ENCODE measurements around the gene CTDP1. TPM values are rescaled to one million over a fixed set of nuclear protein-coding genes. Genes with fewer than 3 reads are reported as not detected.

CTDP1 gene
- total RNA-seq, 4 donors from 2014 or later, result 18.1 to 40.5 (median 25.7) TPM

GRCh38 chr18:79658366-79658765, 21.2 kb upstream of the CTDP1 start:
- H3K27me3 ChIP-seq, result no peaks in the 10 kb centered on the region
- 87 to 91% methylated on average over 12 of the region's 12 CpGs for WGBS, 2 donors
- no peak for DNase-seq (ENCODE audit: low spot score in 2 of 2)
- H3K27ac ChIP-seq, result no peak overlapping the region
- no peaks in the 10 kb centered on the region for H3K36me3 ChIP-seq
- TF ChIP-seq EP300 (IDR thresholded peaks at IDR 0.05) (no peak), POLR2A (IDR thresholded peaks at IDR 0.05) (no peak)
- TF ChIP-seq, protein P1, sequence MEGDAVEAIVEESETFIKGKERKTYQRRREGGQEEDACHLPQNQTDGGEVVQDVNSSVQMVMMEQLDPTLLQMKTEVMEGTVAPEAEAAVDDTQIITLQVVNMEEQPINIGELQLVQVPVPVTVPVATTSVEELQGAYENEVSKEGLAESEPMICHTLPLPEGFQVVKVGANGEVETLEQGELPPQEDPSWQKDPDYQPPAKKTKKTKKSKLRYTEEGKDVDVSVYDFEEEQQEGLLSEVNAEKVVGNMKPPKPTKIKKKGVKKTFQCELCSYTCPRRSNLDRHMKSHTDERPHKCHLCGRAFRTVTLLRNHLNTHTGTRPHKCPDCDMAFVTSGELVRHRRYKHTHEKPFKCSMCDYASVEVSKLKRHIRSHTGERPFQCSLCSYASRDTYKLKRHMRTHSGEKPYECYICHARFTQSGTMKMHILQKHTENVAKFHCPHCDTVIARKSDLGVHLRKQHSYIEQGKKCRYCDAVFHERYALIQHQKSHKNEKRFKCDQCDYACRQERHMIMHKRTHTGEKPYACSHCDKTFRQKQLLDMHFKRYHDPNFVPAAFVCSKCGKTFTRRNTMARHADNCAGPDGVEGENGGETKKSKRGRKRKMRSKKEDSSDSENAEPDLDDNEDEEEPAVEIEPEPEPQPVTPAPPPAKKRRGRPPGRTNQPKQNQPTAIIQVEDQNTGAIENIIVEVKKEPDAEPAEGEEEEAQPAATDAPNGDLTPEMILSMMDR (IDR thresholded peaks at IDR 0.05), result no peak
- H3K4me3 ChIP-seq, result no peak overlapping the region
- peaks cover 0 to 7% (median 0%) of the 10 kb centered on the region in 4 donors for H3K4me1 ChIP-seq
- H3K9me3 ChIP-seq, result peaks cover 0 to 7% (median 0%) of the 10 kb centered on the region in 4 donors

DNA sequence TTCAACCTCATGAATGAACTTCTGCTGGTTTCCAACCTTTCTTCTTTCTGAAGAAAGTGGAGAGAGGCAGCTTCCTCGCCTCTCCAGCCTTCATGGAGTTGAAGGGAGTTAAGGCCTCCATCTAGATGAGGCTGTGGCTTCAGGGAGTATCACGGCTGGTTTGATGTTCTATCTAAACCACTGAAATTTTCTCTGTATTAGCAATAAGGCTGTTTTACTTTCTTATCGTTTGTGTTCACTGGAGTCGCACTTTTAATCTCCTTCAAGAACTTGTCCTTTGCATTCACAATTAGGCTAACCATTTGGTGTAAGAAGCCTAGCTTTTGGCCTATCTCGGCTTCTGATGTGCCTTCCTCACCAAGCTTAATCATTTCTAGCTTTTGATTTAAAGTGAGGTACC, 19.9 kb upstream of the CTDP1 start:
- H3K27ac ChIP-seq, result no peak overlapping the region
- no peaks in the 10 kb centered on the region for H3K36me3 ChIP-seq
- TF ChIP-seq EP300 (IDR thresholded peaks at IDR 0.05) (no peak), POLR2A (IDR thresholded peaks at IDR 0.05) (no peak)
- TF ChIP-seq, protein P1 (IDR thresholded peaks at IDR 0.05), result no peak
- no peak overlapping the region for H3K4me3 ChIP-seq
- H3K4me1 ChIP-seq, result peaks cover 0 to 7% (median 0%) of the 10 kb centered on the region in 4 donors
- DNase-seq (ENCODE audit: low spot score in 2 of 2), result no peak
- no peaks in the 10 kb centered on the region for H3K27me3 ChIP-seq
- 88 to 94% methylated on average over 5 of the region's 5 CpGs for WGBS, 2 donors
- peaks cover 0 to 7% (median 0%) of the 10 kb centered on the region in 4 donors for H3K9me3 ChIP-seq

DNA sequence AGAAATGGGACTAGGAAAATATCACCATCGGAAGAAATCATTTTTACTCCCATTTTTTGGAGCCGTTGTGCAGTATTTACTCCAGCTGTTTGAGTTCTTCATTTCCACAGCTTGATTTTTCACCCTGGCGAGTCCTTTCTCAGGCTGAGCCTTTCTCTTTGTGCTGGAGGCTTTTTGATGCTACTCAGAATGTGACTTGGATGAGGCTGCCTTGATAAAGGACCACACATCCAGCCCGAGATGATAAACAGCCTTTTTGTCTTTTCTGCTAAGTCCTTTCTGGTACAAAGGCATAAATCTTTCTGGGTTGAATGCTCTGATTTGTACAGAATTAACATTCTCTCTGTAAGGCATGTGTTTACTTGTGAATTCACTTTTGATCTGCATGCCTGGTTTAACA, 17.6 kb upstream of the CTDP1 start:
- TF ChIP-seq EP300 (IDR thresholded peaks at IDR 0.05), result no peak
- TF ChIP-seq, protein P1 (IDR thresholded peaks at IDR 0.05), result no peak
- TF ChIP-seq POLR2A (IDR thresholded peaks at IDR 0.05), result no peak
- Histone ChIP-seq H3K27ac (no peak overlapping the region), H3K27me3 (no peaks in the 10 kb centered on the region), H3K4me3 (no peak overlapping the region), H3K4me1 (peaks cover 0 to 7% (median 0%) of the 10 kb centered on the region in 4 donors), H3K36me3 (no peaks in the 10 kb centered on the region), H3K9me3 (no peaks in the 10 kb centered on the region)
- DNase-seq (ENCODE audit: low spot score in 2 of 2), result no peak
- 45 to 55% methylated on average over 4 of the region's 4 CpGs for WGBS, 2 donors

DNA sequence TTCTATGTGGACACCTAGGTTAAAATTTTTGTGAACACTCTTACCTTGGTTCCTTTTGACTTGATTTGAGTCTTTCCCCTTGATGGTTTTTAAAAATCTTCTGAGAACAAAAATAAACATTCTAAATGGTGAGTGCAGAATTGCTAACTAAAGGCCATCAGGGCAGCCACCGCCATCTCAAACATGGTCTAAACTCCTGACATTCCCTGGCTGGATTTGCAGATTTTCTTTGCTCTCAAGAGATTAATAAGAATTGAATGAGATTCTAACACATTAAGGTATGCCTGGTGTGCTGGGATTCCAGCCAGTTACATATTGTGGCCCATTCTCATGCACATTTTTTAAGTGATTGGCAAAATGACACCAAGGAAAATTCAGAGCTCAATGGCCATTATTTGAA, 17.2 kb upstream of the CTDP1 start:
- no peaks in the 10 kb centered on the region for H3K36me3 ChIP-seq
- TF ChIP-seq EP300 (IDR thresholded peaks at IDR 0.05) (no peak), POLR2A (IDR thresholded peaks at IDR 0.05) (no peak)
- TF ChIP-seq, protein P1 (IDR thresholded peaks at IDR 0.05), result no peak
- no peaks in the 10 kb centered on the region for H3K27me3 ChIP-seq
- no peak for DNase-seq (ENCODE audit: low spot score in 2 of 2)
- no peak overlapping the region for H3K27ac ChIP-seq
- H3K4me1 ChIP-seq, result peaks cover 0 to 7% (median 0%) of the 10 kb centered on the region in 4 donors
- no peaks in the 10 kb centered on the region for H3K9me3 ChIP-seq
- 62 to 86% methylated on average over 1 of the region's 1 CpG for WGBS, 2 donors
- no peak overlapping the region for H3K4me3 ChIP-seq

GRCh38 chr18:79664525-79665125, 15.0 kb upstream of the CTDP1 start:
- H3K4me1 ChIP-seq, result peaks cover 0 to 7% (median 0%) of the 10 kb centered on the region in 4 donors
- H3K27ac ChIP-seq, result no peak overlapping the region
- no peaks in the 10 kb centered on the region for H3K9me3 ChIP-seq
- no peak for TF ChIP-seq EP300 (IDR thresholded peaks at IDR 0.05)
- TF ChIP-seq, protein P1 (IDR thresholded peaks at IDR 0.05), result no peak
- TF ChIP-seq POLR2A (IDR thresholded peaks at IDR 0.05), result no peak
- 87 to 89% methylated on average over 3 of the region's 3 CpGs for WGBS, 2 donors
- H3K27me3 ChIP-seq, result no peaks in the 10 kb centered on the region
- no peak overlapping the region for H3K4me3 ChIP-seq
- DNase-seq (ENCODE audit: low spot score in 2 of 2), result no peak
- no peaks in the 10 kb centered on the region for H3K36me3 ChIP-seq

Data from tibial nerve (tissue), 4 donors.